ENCODE data around the gene GALNT10.

Gene GALNT10

DNA sequence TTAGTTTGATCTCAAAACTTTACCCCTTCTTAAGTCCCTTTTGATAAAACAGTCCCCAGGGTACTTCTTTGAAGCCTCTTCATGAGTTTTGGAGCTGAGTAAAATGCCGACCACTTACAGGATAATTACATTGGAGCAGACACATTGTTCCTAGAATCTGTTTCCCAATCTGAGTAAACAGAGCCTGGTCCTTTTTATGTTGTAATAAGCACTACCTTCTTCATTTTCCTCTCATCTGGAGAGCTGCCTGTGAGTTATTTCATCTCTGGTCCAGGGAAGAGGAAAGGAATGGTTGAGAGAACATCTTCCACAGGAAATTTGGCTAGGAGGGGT lies 26.3 kb upstream of the GALNT10 start:
- ChIA-PET CTCF (interaction anchor here (0.7 to 1.5 kb wide), 3 partner anchors 15 to 92 kb away, joined by 3 to 6 read pairs (median 4); no protein-coding TSS in a partner anchor), POLR2A (no interaction called here)
- TF ChIP-seq LEF1 (IDR thresholded peaks at IDR 0.05; ENCODE audit: borderline replicate concordance) (no peak), FOXK2 (IDR thresholded peaks at IDR 0.05) (no peak), ZNF384 (IDR thresholded peaks at IDR 0.05) (no peak), BHLHE40 (IDR thresholded peaks at IDR 0.05; ENCODE audit: borderline replicate concordance) (no peak), ARNT (IDR thresholded peaks at IDR 0.05) (no peak), SP1 (IDR thresholded peaks at IDR 0.05) (no peak), NFRKB (IDR thresholded peaks at IDR 0.05) (no peak), L3MBTL2 (conservative IDR thresholded peaks at IDR 0.05) (no peak), TARDBP (IDR thresholded peaks at IDR 0.05) (no peak), ELF4 (IDR thresholded peaks at IDR 0.05) (no peak), SUZ12 (IDR thresholded peaks at IDR 0.05) (no peak), CTBP1 (IDR thresholded peaks at IDR 0.05; ENCODE audit: borderline replicate concordance) (no peak), HDGF (IDR thresholded peaks at IDR 0.05; ENCODE audit: borderline replicate concordance) (no peak), FOXM1 (IDR thresholded peaks at IDR 0.05; ENCODE audit: borderline replicate concordance) (no peak)
- TF ChIP-seq, protein P1, sequence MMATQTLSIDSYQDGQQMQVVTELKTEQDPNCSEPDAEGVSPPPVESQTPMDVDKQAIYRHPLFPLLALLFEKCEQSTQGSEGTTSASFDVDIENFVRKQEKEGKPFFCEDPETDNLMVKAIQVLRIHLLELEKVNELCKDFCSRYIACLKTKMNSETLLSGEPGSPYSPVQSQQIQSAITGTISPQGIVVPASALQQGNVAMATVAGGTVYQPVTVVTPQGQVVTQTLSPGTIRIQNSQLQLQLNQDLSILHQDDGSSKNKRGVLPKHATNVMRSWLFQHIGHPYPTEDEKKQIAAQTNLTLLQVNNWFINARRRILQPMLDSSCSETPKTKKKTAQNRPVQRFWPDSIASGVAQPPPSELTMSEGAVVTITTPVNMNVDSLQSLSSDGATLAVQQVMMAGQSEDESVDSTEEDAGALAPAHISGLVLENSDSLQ (IDR thresholded peaks at IDR 0.05): no peak
- no peak for DNase-seq (ENCODE audit: extremely low spot score)

DNA sequence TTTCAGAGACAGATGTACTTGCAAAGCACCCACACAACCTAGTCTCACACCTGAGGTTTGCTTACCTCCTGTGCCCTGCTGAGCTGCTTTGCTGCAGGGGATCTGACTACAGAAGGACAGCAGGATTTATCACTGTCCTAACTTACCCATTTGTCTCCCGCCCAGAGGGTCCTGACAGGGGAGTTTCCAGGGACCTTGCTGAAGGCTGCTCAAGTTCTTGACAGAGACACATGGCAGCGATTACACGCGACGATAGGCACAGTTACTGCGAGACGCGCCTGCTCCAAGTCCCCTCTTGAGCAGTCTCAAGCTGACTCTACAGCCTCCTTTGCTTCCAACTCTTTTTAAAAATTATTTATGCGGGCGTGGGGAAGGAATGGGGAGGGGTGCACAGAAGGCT lies 24.6 kb upstream of the GALNT10 start:
- CTCF ChIA-PET: no interaction called here

DNA sequence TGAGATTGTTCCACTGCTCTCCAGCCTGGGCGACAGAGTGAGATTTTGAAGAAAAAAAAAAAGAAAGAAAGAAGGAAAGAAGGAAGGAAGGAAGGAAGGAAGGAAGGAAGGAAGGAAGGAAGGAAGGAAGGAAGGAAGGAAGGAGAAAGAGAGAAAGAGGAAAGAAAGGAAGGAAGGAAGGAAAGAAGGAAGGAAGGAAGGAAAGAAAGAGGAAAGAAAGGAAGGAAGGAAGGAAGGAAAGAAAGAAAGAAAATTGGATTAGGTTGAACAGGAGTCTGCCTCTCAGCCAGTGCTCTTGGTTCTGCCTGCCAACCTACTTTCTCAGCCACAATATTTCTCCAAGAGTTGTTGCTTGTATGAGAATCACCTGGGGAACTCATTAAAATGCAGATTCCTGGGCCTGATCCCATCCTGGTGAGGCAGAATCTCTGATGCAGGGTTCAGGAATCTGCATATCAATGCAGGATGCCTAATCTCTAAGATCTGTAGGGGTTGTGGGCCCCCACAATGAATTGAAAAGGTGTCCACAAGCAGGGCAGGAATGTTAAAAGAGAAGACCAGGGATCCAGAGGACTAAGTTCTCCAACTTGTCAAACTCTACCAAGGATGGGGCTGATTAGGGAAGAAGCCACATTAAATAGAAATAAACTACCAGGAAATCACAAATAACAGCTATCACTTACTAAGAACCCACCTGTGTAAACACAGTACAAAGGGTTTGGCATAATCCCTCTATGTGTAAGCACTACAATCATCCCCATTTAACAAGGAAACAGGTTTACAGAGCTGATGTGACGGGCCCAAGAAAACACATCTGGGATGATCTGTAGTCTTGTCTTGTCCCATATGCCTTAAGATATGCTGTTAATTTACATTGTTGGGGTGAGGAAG lies 23.4 kb upstream of the GALNT10 start:
- TF ChIP-seq NFRKB (IDR thresholded peaks at IDR 0.05) (no peak), ELF4 (IDR thresholded peaks at IDR 0.05) (no peak), CTBP1 (IDR thresholded peaks at IDR 0.05; ENCODE audit: borderline replicate concordance) (no peak), L3MBTL2 (conservative IDR thresholded peaks at IDR 0.05) (no peak), ARNT (IDR thresholded peaks at IDR 0.05) (no peak), TARDBP (IDR thresholded peaks at IDR 0.05) (no peak), FOXK2 (IDR thresholded peaks at IDR 0.05) (no peak), ZNF384 (IDR thresholded peaks at IDR 0.05) (no peak), SUZ12 (IDR thresholded peaks at IDR 0.05) (no peak), SP1 (IDR thresholded peaks at IDR 0.05) (no peak), BHLHE40 (IDR thresholded peaks at IDR 0.05; ENCODE audit: borderline replicate concordance) (no peak), FOXA1 (IDR thresholded peaks at IDR 0.05) (no peak), FOXM1 (IDR thresholded peaks at IDR 0.05; ENCODE audit: borderline replicate concordance) (no peak), LEF1 (IDR thresholded peaks at IDR 0.05; ENCODE audit: borderline replicate concordance) (no peak), HDGF (IDR thresholded peaks at IDR 0.05; ENCODE audit: borderline replicate concordance) (no peak)
- TF ChIP-seq, protein P1 (IDR thresholded peaks at IDR 0.05): no peak
- CTCF ChIA-PET: no interaction called here
- POLR2A ChIA-PET: no interaction called here
- no peak for DNase-seq (ENCODE audit: extremely low spot score)

More for the DNA sequence above, 24.6 kb upstream of the GALNT10 start:
- no peak for DNase-seq (ENCODE audit: extremely low spot score)
- POLR2A ChIA-PET: interaction anchor here (1.1 kb wide), 1 partner anchor 24 kb away, joined by 3 read pairs; the partner anchor contains the start of gene GALNT10
- TF ChIP-seq FOXK2 (IDR thresholded peaks at IDR 0.05): no peak
- TF ChIP-seq TARDBP (IDR thresholded peaks at IDR 0.05): no peak
- TF ChIP-seq FOXA1 (IDR thresholded peaks at IDR 0.05): no peak
- TF ChIP-seq L3MBTL2 (conservative IDR thresholded peaks at IDR 0.05): no peak
- TF ChIP-seq, protein P1 (IDR thresholded peaks at IDR 0.05): no peak
- no peak for TF ChIP-seq SUZ12 (IDR thresholded peaks at IDR 0.05)
- no peak for TF ChIP-seq HDGF (IDR thresholded peaks at IDR 0.05; ENCODE audit: borderline replicate concordance)
- TF ChIP-seq NFRKB (IDR thresholded peaks at IDR 0.05): no peak
- no peak for TF ChIP-seq FOXM1 (IDR thresholded peaks at IDR 0.05; ENCODE audit: borderline replicate concordance)

DNA sequence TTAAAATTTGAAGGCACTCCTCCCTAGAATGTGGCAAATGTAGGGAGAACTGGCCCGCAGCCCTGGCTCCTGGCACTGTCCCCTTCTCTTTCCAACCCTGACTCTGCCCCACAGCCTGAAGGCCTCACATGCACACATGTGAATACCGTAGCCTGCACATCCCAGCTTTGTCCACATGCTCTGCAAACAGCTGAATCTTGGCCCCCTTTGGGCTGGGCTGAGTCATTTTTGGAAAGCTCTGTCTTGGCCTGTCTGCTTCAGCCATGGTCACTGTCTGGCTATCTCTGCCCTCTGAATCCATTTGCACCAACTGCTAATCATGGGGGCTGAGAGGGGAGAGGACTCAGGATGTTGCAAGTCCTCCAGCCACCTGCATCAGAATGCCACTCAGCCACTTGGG lies 22.1 kb upstream of the GALNT10 start:
- ChIA-PET POLR2A (no interaction called here), CTCF (no interaction called here)
- DNase-seq (ENCODE audit: extremely low spot score): no peak
- TF ChIP-seq NFRKB (IDR thresholded peaks at IDR 0.05): no peak
- no peak for TF ChIP-seq ELF4 (IDR thresholded peaks at IDR 0.05)
- TF ChIP-seq CTBP1 (IDR thresholded peaks at IDR 0.05; ENCODE audit: borderline replicate concordance): no peak
- no peak for TF ChIP-seq ZNF384 (IDR thresholded peaks at IDR 0.05)
- TF ChIP-seq L3MBTL2 (conservative IDR thresholded peaks at IDR 0.05): no peak
- TF ChIP-seq SP1 (IDR thresholded peaks at IDR 0.05): no peak
- TF ChIP-seq BHLHE40 (IDR thresholded peaks at IDR 0.05; ENCODE audit: borderline replicate concordance): no peak
- no peak for TF ChIP-seq SUZ12 (IDR thresholded peaks at IDR 0.05)
- no peak for TF ChIP-seq ARNT (IDR thresholded peaks at IDR 0.05)
- TF ChIP-seq FOXM1 (IDR thresholded peaks at IDR 0.05; ENCODE audit: borderline replicate concordance): no peak
- no peak for TF ChIP-seq HDGF (IDR thresholded peaks at IDR 0.05; ENCODE audit: borderline replicate concordance)
- no peak for TF ChIP-seq FOXK2 (IDR thresholded peaks at IDR 0.05)
- TF ChIP-seq, protein P1 (IDR thresholded peaks at IDR 0.05): no peak
- TF ChIP-seq LEF1 (IDR thresholded peaks at IDR 0.05; ENCODE audit: borderline replicate concordance): no peak
- TF ChIP-seq TARDBP (IDR thresholded peaks at IDR 0.05): no peak
- no peak for TF ChIP-seq FOXA1 (IDR thresholded peaks at IDR 0.05)

DNA sequence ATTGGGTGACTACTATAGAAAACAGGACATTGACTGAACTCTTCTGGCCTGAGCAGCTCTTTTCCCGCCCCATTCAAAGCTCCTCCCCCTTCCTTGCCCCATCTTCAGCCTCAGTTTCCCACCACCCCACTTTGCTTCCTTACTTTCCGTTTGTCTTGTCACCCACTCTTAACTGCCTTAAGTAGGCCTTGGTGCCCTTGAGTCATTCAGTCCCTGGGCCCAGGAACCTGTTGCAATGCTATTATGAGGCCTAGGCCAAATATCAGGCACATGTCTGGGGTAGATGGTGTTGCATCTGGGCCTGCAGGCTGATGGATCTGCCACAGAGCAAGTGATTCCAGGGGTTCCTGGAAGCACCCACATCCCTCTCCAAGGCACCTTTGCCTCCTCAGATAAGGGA lies 17.7 kb upstream of the GALNT10 start:
- DNase-seq (ENCODE audit: extremely low spot score): no peak
- ChIA-PET CTCF (interaction anchor here (1.4 to 1.5 kb wide), 3 partner anchors 10 to 101 kb away, joined by 3 to 6 read pairs (median 4); partner anchors contain the start of gene GALNT10), POLR2A (no interaction called here)
- TF ChIP-seq HDGF (IDR thresholded peaks at IDR 0.05; ENCODE audit: borderline replicate concordance): no peak
- no peak for TF ChIP-seq LEF1 (IDR thresholded peaks at IDR 0.05; ENCODE audit: borderline replicate concordance)
- TF ChIP-seq ZNF384 (IDR thresholded peaks at IDR 0.05): no peak
- no peak for TF ChIP-seq FOXM1 (IDR thresholded peaks at IDR 0.05; ENCODE audit: borderline replicate concordance)
- TF ChIP-seq ELF4 (IDR thresholded peaks at IDR 0.05): no peak
- TF ChIP-seq SP1 (IDR thresholded peaks at IDR 0.05): no peak
- no peak for TF ChIP-seq NFRKB (IDR thresholded peaks at IDR 0.05)
- TF ChIP-seq FOXA1 (IDR thresholded peaks at IDR 0.05): no peak
- no peak for TF ChIP-seq ARNT (IDR thresholded peaks at IDR 0.05)
- TF ChIP-seq CTBP1 (IDR thresholded peaks at IDR 0.05; ENCODE audit: borderline replicate concordance): no peak
- TF ChIP-seq TARDBP (IDR thresholded peaks at IDR 0.05): no peak
- TF ChIP-seq L3MBTL2 (conservative IDR thresholded peaks at IDR 0.05): no peak
- TF ChIP-seq, protein P1 (IDR thresholded peaks at IDR 0.05): no peak
- no peak for TF ChIP-seq BHLHE40 (IDR thresholded peaks at IDR 0.05; ENCODE audit: borderline replicate concordance)
- no peak for TF ChIP-seq FOXK2 (IDR thresholded peaks at IDR 0.05)
